ENCODE data around the gene ITPR1. TPM values are rescaled to one million over a fixed set of nuclear protein-coding genes. Genes with fewer than 3 reads are reported as not detected.
"Not testable (repeated sequence)": the region's sequence is repeated elsewhere in the genome, so short reads cannot be mapped to it uniquely, and the experiment has no call there.

The ITPR1 gene
- total and polyA plus RNA-seq, 4 donors: 3.7 to 39.4 (median 8.2) TPM

GRCh38 chr3:4590849-4591248 lies 97.7 kb downstream of the ITPR1 start:
- not testable (repeated sequence) for H3K36me3 ChIP-seq (ENCODE audit: control insufficient read depth in 4 of 4, insufficient read depth in 3 of 4, low read depth in 1 of 4, low read length in 3 of 4); DNase-seq (ENCODE audit: low spot score); H3K4me3 ChIP-seq (ENCODE audit: low read depth in 1 of 3, low read length in 3 of 3); H3K9ac ChIP-seq (ENCODE audit: low read depth in 1 of 2, low read length in 2 of 2); H3K9me3 ChIP-seq (ENCODE audit: control insufficient read depth in 4 of 4, low read length in 3 of 4); H3K27ac ChIP-seq (ENCODE audit: low read depth in 1 of 2, low read length in 2 of 2); H3K27me3 ChIP-seq (ENCODE audit: control insufficient read depth in 4 of 4, insufficient read depth in 4 of 4, low read length in 3 of 4); H3K4me1 ChIP-seq (ENCODE audit: control insufficient read depth in 4 of 4, insufficient read depth in 4 of 4, low read length in 3 of 4)
- WGBS: 98% methylated on average over 2 of the region's 2 CpGs

DNA sequence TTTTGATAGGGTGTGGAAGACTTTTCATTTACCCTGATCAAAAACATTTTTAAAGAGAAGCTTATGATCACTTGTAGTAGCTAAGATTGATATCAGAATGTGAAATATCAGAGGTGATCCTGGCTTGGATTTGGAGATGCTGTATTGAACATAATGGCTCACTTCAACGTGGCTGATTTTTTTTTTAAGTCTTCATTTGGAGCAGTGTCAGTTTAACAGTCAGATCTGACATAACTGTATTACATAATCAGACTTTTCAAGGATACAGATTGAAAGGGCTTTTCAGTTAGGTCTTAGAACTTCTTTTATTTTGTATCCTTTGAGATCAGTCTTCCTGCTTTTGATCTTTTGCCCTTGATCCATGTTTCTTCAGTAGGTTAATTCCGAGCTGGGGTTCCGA lies 98.5 kb downstream of the ITPR1 start:
- TF ChIP-seq SP1 (IDR thresholded peaks at IDR 0.05) (no peak), HNF4A (conservative IDR thresholded peaks at IDR 0.05) (no peak), REST (IDR thresholded peaks at IDR 0.05) (no peak), HNF4G (IDR thresholded peaks at IDR 0.05) (no peak), JUND (IDR thresholded peaks at IDR 0.05) (no peak)
- TF ChIP-seq, protein P1, sequence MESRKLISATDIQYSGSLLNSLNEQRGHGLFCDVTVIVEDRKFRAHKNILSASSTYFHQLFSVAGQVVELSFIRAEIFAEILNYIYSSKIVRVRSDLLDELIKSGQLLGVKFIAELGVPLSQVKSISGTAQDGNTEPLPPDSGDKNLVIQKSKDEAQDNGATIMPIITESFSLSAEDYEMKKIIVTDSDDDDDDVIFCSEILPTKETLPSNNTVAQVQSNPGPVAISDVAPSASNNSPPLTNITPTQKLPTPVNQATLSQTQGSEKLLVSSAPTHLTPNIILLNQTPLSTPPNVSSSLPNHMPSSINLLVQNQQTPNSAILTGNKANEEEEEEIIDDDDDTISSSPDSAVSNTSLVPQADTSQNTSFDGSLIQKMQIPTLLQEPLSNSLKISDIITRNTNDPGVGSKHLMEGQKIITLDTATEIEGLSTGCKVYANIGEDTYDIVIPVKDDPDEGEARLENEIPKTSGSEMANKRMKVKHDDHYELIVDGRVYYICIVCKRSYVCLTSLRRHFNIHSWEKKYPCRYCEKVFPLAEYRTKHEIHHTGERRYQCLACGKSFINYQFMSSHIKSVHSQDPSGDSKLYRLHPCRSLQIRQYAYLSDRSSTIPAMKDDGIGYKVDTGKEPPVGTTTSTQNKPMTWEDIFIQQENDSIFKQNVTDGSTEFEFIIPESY (IDR thresholded peaks at IDR 0.05): no peak
- Histone ChIP-seq H3K9ac (ENCODE audit: low read depth in 1 of 2, low read length in 2 of 2) (no peak overlapping the region), H3K4me3 (ENCODE audit: low read depth in 1 of 3, low read length in 3 of 3) (no peak overlapping the region), H3K9me3 (ENCODE audit: control insufficient read depth in 4 of 4, low read length in 3 of 4) (no peaks in the 10 kb centered on the region), H3K27ac (ENCODE audit: low read depth in 1 of 2, low read length in 2 of 2) (no peak overlapping the region), H3K36me3 (ENCODE audit: control insufficient read depth in 4 of 4, insufficient read depth in 3 of 4, low read depth in 1 of 4, low read length in 3 of 4) (no peaks in the 10 kb centered on the region), H3K4me1 (ENCODE audit: control insufficient read depth in 4 of 4, insufficient read depth in 4 of 4, low read length in 3 of 4) (no peaks in the 10 kb centered on the region), H3K27me3 (ENCODE audit: control insufficient read depth in 4 of 4, insufficient read depth in 4 of 4, low read length in 3 of 4) (no peaks in the 10 kb centered on the region)
- DNase-seq (ENCODE audit: low spot score): no peak
- WGBS: 76% methylated on average over 3 of the region's 3 CpGs

- no peak for TF ChIP-seq TAF1 (conservative IDR thresholded peaks at IDR 0.05)
- TF ChIP-seq SP1 (IDR thresholded peaks at IDR 0.05): no peak
- no peak for TF ChIP-seq REST (IDR thresholded peaks at IDR 0.05)
- TF ChIP-seq GABPA (IDR thresholded peaks at IDR 0.05 in 1 of 2, conservative IDR thresholded peaks at IDR 0.05 in 1 of 2): no peak
- TF ChIP-seq MAX (IDR thresholded peaks at IDR 0.05): no peak
- no peak for TF ChIP-seq HNF4G (IDR thresholded peaks at IDR 0.05)
- TF ChIP-seq, protein P2, sequence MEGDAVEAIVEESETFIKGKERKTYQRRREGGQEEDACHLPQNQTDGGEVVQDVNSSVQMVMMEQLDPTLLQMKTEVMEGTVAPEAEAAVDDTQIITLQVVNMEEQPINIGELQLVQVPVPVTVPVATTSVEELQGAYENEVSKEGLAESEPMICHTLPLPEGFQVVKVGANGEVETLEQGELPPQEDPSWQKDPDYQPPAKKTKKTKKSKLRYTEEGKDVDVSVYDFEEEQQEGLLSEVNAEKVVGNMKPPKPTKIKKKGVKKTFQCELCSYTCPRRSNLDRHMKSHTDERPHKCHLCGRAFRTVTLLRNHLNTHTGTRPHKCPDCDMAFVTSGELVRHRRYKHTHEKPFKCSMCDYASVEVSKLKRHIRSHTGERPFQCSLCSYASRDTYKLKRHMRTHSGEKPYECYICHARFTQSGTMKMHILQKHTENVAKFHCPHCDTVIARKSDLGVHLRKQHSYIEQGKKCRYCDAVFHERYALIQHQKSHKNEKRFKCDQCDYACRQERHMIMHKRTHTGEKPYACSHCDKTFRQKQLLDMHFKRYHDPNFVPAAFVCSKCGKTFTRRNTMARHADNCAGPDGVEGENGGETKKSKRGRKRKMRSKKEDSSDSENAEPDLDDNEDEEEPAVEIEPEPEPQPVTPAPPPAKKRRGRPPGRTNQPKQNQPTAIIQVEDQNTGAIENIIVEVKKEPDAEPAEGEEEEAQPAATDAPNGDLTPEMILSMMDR (IDR thresholded peaks at IDR 0.05; ENCODE audit: low read depth, low read length, missing input control): no peak
- TF ChIP-seq EGR1 (IDR thresholded peaks at IDR 0.05; ENCODE audit: low read depth in 2 of 2): no peak
- no peak for TF ChIP-seq JUND (IDR thresholded peaks at IDR 0.05)
- TF ChIP-seq RAD21 (IDR thresholded peaks at IDR 0.05): no peak
- no peak for TF ChIP-seq RXRA (IDR thresholded peaks at IDR 0.05)
- TF ChIP-seq, protein P1 (IDR thresholded peaks at IDR 0.05): no peak
- TF ChIP-seq HNF4A (conservative IDR thresholded peaks at IDR 0.05): no peak
- no peak for TF ChIP-seq NR2F2 (IDR thresholded peaks at IDR 0.05)
- H3K4me3 ChIP-seq (ENCODE audit: low read depth in 1 of 3, low read length in 3 of 3): no peak overlapping the region
- H3K4me1 ChIP-seq (ENCODE audit: control insufficient read depth in 4 of 4, insufficient read depth in 4 of 4, low read length in 3 of 4): peaks cover 0 to 10% (median 8%) of the 10 kb centered on the region in 4 donors
- no peaks in the 10 kb centered on the region for H3K27me3 ChIP-seq (ENCODE audit: control insufficient read depth in 4 of 4, insufficient read depth in 4 of 4, low read length in 3 of 4)
- 96% methylated on average over 5 of the region's 5 CpGs for WGBS
- no peaks in the 10 kb centered on the region for H3K36me3 ChIP-seq (ENCODE audit: control insufficient read depth in 4 of 4, insufficient read depth in 3 of 4, low read depth in 1 of 4, low read length in 3 of 4)
- no peak overlapping the region for H3K9ac ChIP-seq (ENCODE audit: low read depth in 1 of 2, low read length in 2 of 2)
- DNase-seq (ENCODE audit: low spot score): no peak
- no peak overlapping the region for H3K27ac ChIP-seq (ENCODE audit: low read depth in 1 of 2, low read length in 2 of 2)
- H3K9me3 ChIP-seq (ENCODE audit: control insufficient read depth in 4 of 4, low read length in 3 of 4): no peaks in the 10 kb centered on the region
Observed at GRCh38 chr3:4593014-4593413, 99.9 kb downstream of the ITPR1 start.
